Measurements from ENCODE around the gene CAMK2D.

- no peak for TF ChIP-seq EP300 (IDR thresholded peaks at IDR 0.05)
- no peak for TF ChIP-seq POLR2AphosphoS5 (IDR thresholded peaks at IDR 0.05)
- TF ChIP-seq CTCF (IDR thresholded peaks at IDR 0.05) = no peak
- TF ChIP-seq POLR2A (IDR thresholded peaks at IDR 0.05) = no peak
Measured at GRCh38 chr4:113635739-113636437, 125.7 kb downstream of the CAMK2D start.
